K562 (cell line): ENCODE measurements around the gene LUC7L. TPM values are rescaled to one million over a fixed set of nuclear protein-coding genes. Genes with fewer than 3 reads are reported as not detected.

Experiments
- ATAC-seq: fragments of 200-7000 bp; cut with Tn5 transposase; 3 replicates; pipeline ENCODE4 v1.9.1; 2020; ENCODE audit warnings: moderate library complexity
- BruUV-seq: library from RNA; stranded (reverse); fragments of 400-500 nt; replicated peaks from 2 replicates; lab custom pipeline; 2021; lab: Mats Ljungman, UMichigan
- CTCF ChIA-PET: fragments of 300-600 bp; formaldehyde crosslinking; extraction: SDS; loops from one replicate; lab custom pipeline; 2021; ENCODE audit warnings: low intra/inter-chr PET ratio; lab: Yijun Ruan, JAX
- POLR2A ChIA-PET: fragments of 300-600, 350-650 bp; sonication (Branson Sonifier 250); formaldehyde crosslinking; extraction: SDS; loops from one replicate; lab custom pipeline; 2021; ENCODE audit warnings: antibody characterized with exemption, inconsistent platforms; lab: Yijun Ruan, JAX
- DNase-seq, 4 experiments: peaks; one replicate each; pipeline versions ENCODE4 v3.0.0 to v3.0.0-alpha.2; 2011 to 2018; ENCODE audit warnings: low spot score in 3 of 4, mixed read lengths in 3 of 4; ENCODE audit errors: extremely low read depth in 1 of 4
- FAIRE-seq: peaks from 2 replicates; lab custom pipeline; 2011; peaks lifted over from hg19 to GRCh38; lab: Jason Lieb, UNC
- H2AFZ ChIP-seq: 2 replicates; pipeline ENCODE4 v1.6.0; 2011; ENCODE audit warnings: low read depth, low read length, control low read depth, inconsistent platforms
- H3K27ac ChIP-seq: fragments of 200-600 bp; 3 replicates; pipeline ENCODE4 v1.8.0; 2011; ENCODE audit warnings: low read depth, mild to moderate bottlenecking, control low read depth, inconsistent platforms, low read length, moderate library complexity, mixed read lengths; ENCODE audit errors: extremely low read depth
- H3K27me3 ChIP-seq, 2 experiments: fragments of 300-600 bp in 1 of 2; 2 replicates in 1 of 2; 3 replicates in 1 of 2; pipeline versions ENCODE4 v1.6.0 to v1.8.0; 2011; ENCODE audit warnings: inconsistent platforms in 2 of 2, low read length in 2 of 2, mild to moderate bottlenecking in 1 of 2, mixed read lengths in 1 of 2, moderate library complexity in 1 of 2; ENCODE audit not compliant: control insufficient read depth in 2 of 2, insufficient read depth in 2 of 2
- H3K36me3 ChIP-seq: fragments of 300-600 bp; 3 replicates; pipeline ENCODE4 v1.8.0; 2011; ENCODE audit warnings: mild to moderate bottlenecking, low read length, inconsistent platforms; ENCODE audit not compliant: control insufficient read depth, insufficient read depth
- H3K4me1 ChIP-seq, 2 experiments: fragments of 200-600 bp in 1 of 2; replicated peaks in 1 of 2; 2 replicates in 1 of 2; 3 replicates in 1 of 2; pipeline versions ENCODE4 v1.5.1 to v1.8.0; 2011; ENCODE audit warnings: inconsistent platforms in 2 of 2, low read length in 2 of 2, mild to moderate bottlenecking in 1 of 2, mixed read lengths in 1 of 2, moderate library complexity in 1 of 2; ENCODE audit not compliant: control insufficient read depth in 2 of 2, insufficient read depth in 2 of 2
- H3K4me2 ChIP-seq: 2 replicates; pipeline ENCODE4 v1.6.1; 2011; ENCODE audit warnings: low read length, control low read depth, inconsistent platforms, mixed read lengths; ENCODE audit not compliant: insufficient read depth
- H3K4me3 ChIP-seq: fragments of 200-600 bp; sonication (generic), shearing (Covaris generic); 2 replicates; pipeline ENCODE4 v1.5.1; 2016; ENCODE audit warnings: control low read depth, inconsistent platforms
- H3K79me2 ChIP-seq: fragments of 200-600 bp; 3 replicates; pipeline ENCODE4 v1.8.0; 2011; ENCODE audit warnings: low read length, inconsistent platforms; ENCODE audit not compliant: control insufficient read depth, insufficient read depth
- H3K9ac ChIP-seq, 2 experiments: 2 replicates each; pipeline versions ENCODE4 v1.6.0 to v1.6.1; 2011; ENCODE audit warnings: low read depth in 2 of 2, low read length in 2 of 2, control low read depth in 1 of 2, inconsistent platforms in 1 of 2, mild to moderate bottlenecking in 1 of 2, mixed read lengths in 1 of 2; ENCODE audit not compliant: insufficient read depth in 1 of 2
- H3K9me1 ChIP-seq: one replicate; pipeline ENCODE4 v1.6.0; 2011; ENCODE audit warnings: inconsistent platforms, mild to moderate bottlenecking, low read length, moderate library complexity; ENCODE audit not compliant: control insufficient read depth, insufficient read depth
- H3K9me3 ChIP-seq: replicated peaks from 2 replicates; pipeline ENCODE4 v1.5.1; 2011; ENCODE audit warnings: low read depth, low read length, inconsistent platforms; ENCODE audit not compliant: control insufficient read depth, insufficient read depth
- H4K20me1 ChIP-seq: replicated peaks from 2 replicates; pipeline ENCODE4 v1.6.1; 2011; ENCODE audit warnings: low read length, inconsistent platforms, mixed read lengths; ENCODE audit not compliant: control insufficient read depth, insufficient read depth
- GABPA ChIP-seq: fragments of 200-800 bp; sonication (Bioruptor generic); conservative IDR thresholded peaks from 2 replicates; pipeline ENCODE4 v1.6.1; 2016; ENCODE audit warnings: low read depth, missing genetic modification characterization, missing compliant biosample characterization
- HDGF ChIP-seq: fragments of 450-650 bp; IDR thresholded peaks from 2 replicates; pipeline ENCODE4 v1.6.1; 2016
- POLR2G ChIP-seq: fragments of 200-400 bp; formaldehyde crosslinking; IDR thresholded peaks from 2 replicates; pipeline ENCODE4 v1.6.1; 2017; ENCODE audit warnings: low read depth, mild to moderate bottlenecking, antibody characterized with exemption, low read length, moderate library complexity
- SMARCB1 ChIP-seq: IDR thresholded peaks from 2 replicates; pipeline ENCODE4 v1.6.1; 2011; ENCODE audit warnings: improper control_type of control experiment, low read depth; ENCODE audit not compliant: insufficient read length
- ZBTB1 ChIP-seq: sonication (generic); formaldehyde crosslinking; IDR thresholded peaks from 2 replicates; pipeline ENCODE4 v1.8.1; 2023; ENCODE audit warnings: missing genetic modification reagents, low read depth, mild to moderate bottlenecking, borderline replicate concordance
- WGBS: fragments of 100-300 bp; shearing (Covaris generic); methylation state at CpG from one replicate; pipeline ENCODE4 v1.1.6; 2016; ENCODE audit warnings: low coverage, mixed read lengths; ENCODE audit not compliant: insufficient coverage; ENCODE audit errors: missing lambda C conversion rate; 5-methylcytosine and 5-hydroxymethylcytosine counted together
- in situ Hi-C: fragments of 300-500 bp; cut with MboI; formaldehyde crosslinking; loops from 4 replicates; pipeline ENCODE4 v1.15.0; 2018; ENCODE audit warnings: inconsistent platforms, mixed read lengths
- intact Hi-C: fragments of 100-400 bp; cut with micrococcal nuclease; formaldehyde crosslinking; loops from 2 replicates; pipeline ENCODE4 v1.14.2; 2022
- polyA plus RNA-seq, 8 experiments: library from polyadenylated mRNA; depleted of rRNA in 4 of 8; stranded (reverse) in 5 of 8; unstranded in 3 of 8; fragments of >200 nt; fragmentation: Nextera tagmentation in 2 of 8; fragmentation: Illumina TruSeq in 1 of 8; extraction: Ambion mirVana in 2 of 8; extraction: Trizol in 1 of 8; gene quantifications; 2 replicates each; pipeline versions ENCODE4 v1.2.1 to v1.2.3, GENCODE V29; 2011 to 2014; ENCODE audit warnings: inconsistent platforms in 1 of 8, missing spikeins in 1 of 8
- total RNA-seq, 7 experiments: library from RNA; depleted of rRNA in 6 of 7; stranded (reverse); fragments of >200 nt in 6 of 7; fragmentation: Illumina TruSeq in 2 of 7; extraction: Trizol in 2 of 7; gene quantifications; 2 replicates each; pipeline versions ENCODE4 v1.2.1 to v1.2.3, GENCODE V29; 2011 to 2021; ENCODE audit warnings: low replicate concordance in 1 of 7

The LUC7L gene
- total and polyA plus RNA-seq, 9 of the 15 experiments (the other 6 are each of a cell fraction or from before 2014, with no cell fraction given), result 1.7 to 93.3 (median 59.5) TPM

- TSS peak; percentile 63 for BruUV-seq
These were observed 36.5 kb upstream of the LUC7L start for GRCh38 chr16:265711-266110.

GRCh38 chr16:265002-265529, 35.8 kb upstream of the LUC7L start:
- intact Hi-C loops, result no loop called here
- Histone ChIP-seq H3K27me3 (no peaks in the 10 kb centered on the region; a peak in 1 of 5 replicates), H3K9me3 (no peaks in the 10 kb centered on the region), H3K4me2 (no peak overlapping the region), H3K79me2 (no peaks in the 10 kb centered on the region), H3K4me1 (peaks cover 0 to 62% of the 10 kb centered on the region in 2 experiments; a peak in 2 of 5 replicates), H3K9me1 (peaks cover 2% of the 10 kb centered on the region), H3K4me3 (no peak overlapping the region), H3K36me3 (peaks cover 19% of the 10 kb centered on the region; the same call in 2 of the 3 replicates), H3K9ac (peak overlapping the region in 1 of 2 experiments; percentile 35; a peak in 2 of 4 replicates), H3K27ac (no peak overlapping the region), H4K20me1 (peaks cover 3% of the 10 kb centered on the region; the same call in 1 of the 2 replicates), H2AFZ (no peak overlapping the region)
- no peak for DNase-seq
- no peak for FAIRE-seq
- ATAC-seq, result no peak
- TF ChIP-seq ZBTB1 (CRISPR knock-in tag), result no peak
- peak; percentile 14; the same call in 1 of the 2 replicates for TF ChIP-seq POLR2G
- in situ Hi-C loops, result no loop called here
- no TSS peak for BruUV-seq
- ChIA-PET POLR2A (interaction anchor here (0.6 kb wide), 1 partner anchor 12 kb away, joined by 3 read pairs; no protein-coding TSS in a partner anchor), CTCF (no interaction called here)
- WGBS, result 78% methylated on average over 13 of the region's 14 CpGs

More at GRCh38 chr16:265711-266110, 36.5 kb upstream of the LUC7L start:
- Histone ChIP-seq H3K9me1 (no peaks in the 10 kb centered on the region), H3K27ac (no peak overlapping the region), H3K4me3 (no peak overlapping the region), H3K9me3 (no peaks in the 10 kb centered on the region), H3K79me2 (no peaks in the 10 kb centered on the region), H3K4me1 (peaks cover 0 to 63% of the 10 kb centered on the region in 2 experiments; a peak in 2 of 5 replicates), H3K36me3 (peaks cover 16% of the 10 kb centered on the region; the same call in 2 of the 3 replicates), H3K9ac (peak overlapping the region in 1 of 2 experiments; percentile 55; a peak in 1 of 4 replicates), H3K27me3 (no peaks in the 10 kb centered on the region; a peak in 1 of 5 replicates), H2AFZ (no peak overlapping the region), H3K4me2 (no peak overlapping the region), H4K20me1 (peaks cover 3% of the 10 kb centered on the region; the same call in 1 of the 2 replicates)
- ChIA-PET POLR2A (interaction anchor here (0.5 kb wide), 1 partner anchor 11 kb away, joined by 3 read pairs; no protein-coding TSS in a partner anchor), CTCF (no interaction called here)
- TF ChIP-seq POLR2G (0 out of 2 replicates have a peak, but pooled peaks have one; percentile 21), SMARCB1 (no peak), GABPA (tag) (no peak), HDGF (no peak)
- DNase-seq (no peak), ATAC-seq (no peak), FAIRE-seq (no peak)
- WGBS, result 70% methylated on average over 12 of the region's 12 CpGs
- in situ Hi-C loops, result no loop called here
- intact Hi-C loops, result no loop called here
